HAP-1 (cell line): Measurements from ENCODE around the gene AQP4.

Source experiments
- DNase-seq, 2 experiments: peaks; one replicate each; pipeline ENCODE4 v3.0.0-alpha.2; 2016 to 2020; ENCODE audit warnings: low spot score in 2 of 2
- H3K27me3 ChIP-seq: fragments of 250-450 bp; sonication (Bioruptor Pico); 2 replicates; pipeline ENCODE4 v1.5.1; 2020; ENCODE audit warnings: low read depth, mild to moderate bottlenecking, moderate library complexity
- H3K36me3 ChIP-seq: fragments of 250-450 bp; sonication (Bioruptor Pico); replicated peaks from 2 replicates; pipeline ENCODE4 v1.5.1; 2020; ENCODE audit warnings: mild to moderate bottlenecking
- H3K4me1 ChIP-seq: fragments of 250-450 bp; sonication (Bioruptor Pico); 2 replicates; pipeline ENCODE4 v1.5.1; 2020; ENCODE audit warnings: mild to moderate bottlenecking
- H3K4me3 ChIP-seq: fragments of 250-450 bp; sonication (Bioruptor Pico); 2 replicates; pipeline ENCODE4 v1.5.1; 2020; ENCODE audit warnings: mild to moderate bottlenecking, moderate library complexity
- H3K9me3 ChIP-seq: fragments of 250-450 bp; sonication (Bioruptor Pico); 2 replicates; pipeline ENCODE4 v1.5.1; 2020; ENCODE audit warnings: mild to moderate bottlenecking, moderate library complexity
- in situ Hi-C: fragments of 300-500 bp; cut with MboI; formaldehyde crosslinking; loops from 3 replicates; pipeline ENCODE4 v1.14.3; 2020; ENCODE audit warnings: low sequenced_read_pairs, inconsistent platforms, mixed read lengths

AQP4 gene, protein sequence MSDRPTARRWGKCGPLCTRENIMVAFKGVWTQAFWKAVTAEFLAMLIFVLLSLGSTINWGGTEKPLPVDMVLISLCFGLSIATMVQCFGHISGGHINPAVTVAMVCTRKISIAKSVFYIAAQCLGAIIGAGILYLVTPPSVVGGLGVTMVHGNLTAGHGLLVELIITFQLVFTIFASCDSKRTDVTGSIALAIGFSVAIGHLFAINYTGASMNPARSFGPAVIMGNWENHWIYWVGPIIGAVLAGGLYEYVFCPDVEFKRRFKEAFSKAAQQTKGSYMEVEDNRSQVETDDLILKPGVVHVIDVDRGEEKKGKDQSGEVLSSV

DNA sequence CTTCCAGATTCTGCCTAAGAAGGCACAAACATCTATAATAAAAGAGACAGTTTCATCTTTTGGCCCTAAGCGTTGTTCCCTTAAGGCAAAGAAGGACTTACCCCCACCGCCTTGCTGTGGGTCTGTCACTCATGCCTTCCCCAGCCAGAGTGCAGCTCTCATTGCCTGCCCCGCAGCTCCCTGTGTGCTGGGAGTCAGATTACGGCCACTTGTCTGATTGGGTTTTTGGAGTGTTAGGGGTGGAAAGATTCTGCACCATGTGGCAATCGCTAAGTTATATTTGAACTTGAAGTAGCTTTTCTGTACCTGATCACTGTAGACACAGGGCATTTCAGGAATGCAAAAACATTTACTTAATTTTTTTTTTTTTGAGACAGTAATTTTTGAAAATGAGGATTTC is at the start of gene AQP4:
AQP4 (minus strand) TSS at position 151 of the 400 bp plus-strand sequence; CDS start at position 133, 18 bp downstream.
- DNase-seq: peak in 1 of 2 experiments; percentile 18
- in situ Hi-C loops: no loop called here
- Histone ChIP-seq H3K4me3 (no peak within 1 kb of the TSS), H3K9me3 (no peaks in the 10 kb centered on the region), H3K27me3 (no peaks in the 10 kb centered on the region), H3K4me1 (peaks cover 7% of the 10 kb centered on the region; the same call in 1 of the 2 replicates), H3K36me3 (no peaks in the 10 kb centered on the region)

DNA sequence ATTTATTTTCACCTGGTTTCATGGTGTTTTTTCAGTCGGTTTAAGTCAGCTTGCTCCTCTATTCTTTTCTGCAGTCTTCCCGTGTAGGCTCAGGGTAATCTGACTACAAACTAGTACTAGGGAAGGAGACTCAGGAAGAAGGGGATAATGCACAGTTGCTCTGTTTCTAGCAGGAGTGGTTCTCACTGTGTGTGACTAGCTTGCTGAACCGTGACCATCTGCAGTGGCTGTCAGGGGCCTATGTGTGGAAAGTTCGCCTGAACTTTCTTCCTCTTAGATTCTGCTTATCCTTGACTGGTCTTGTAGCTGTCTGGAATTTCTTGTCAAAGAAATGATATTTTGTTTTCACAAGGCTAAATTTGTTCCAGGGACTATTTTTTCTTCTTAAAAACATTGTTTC is 46.3 kb upstream of the AQP4 start:
- Histone ChIP-seq H3K36me3 (no peaks in the 10 kb centered on the region), H3K4me1 (no peaks in the 10 kb centered on the region), H3K9me3 (no peaks in the 10 kb centered on the region), H3K4me3 (no peak overlapping the region), H3K27me3 (peaks cover 2% of the 10 kb centered on the region; the same call in 1 of the 2 replicates)
- in situ Hi-C loops: no loop called here
- no peak for DNase-seq

DNA sequence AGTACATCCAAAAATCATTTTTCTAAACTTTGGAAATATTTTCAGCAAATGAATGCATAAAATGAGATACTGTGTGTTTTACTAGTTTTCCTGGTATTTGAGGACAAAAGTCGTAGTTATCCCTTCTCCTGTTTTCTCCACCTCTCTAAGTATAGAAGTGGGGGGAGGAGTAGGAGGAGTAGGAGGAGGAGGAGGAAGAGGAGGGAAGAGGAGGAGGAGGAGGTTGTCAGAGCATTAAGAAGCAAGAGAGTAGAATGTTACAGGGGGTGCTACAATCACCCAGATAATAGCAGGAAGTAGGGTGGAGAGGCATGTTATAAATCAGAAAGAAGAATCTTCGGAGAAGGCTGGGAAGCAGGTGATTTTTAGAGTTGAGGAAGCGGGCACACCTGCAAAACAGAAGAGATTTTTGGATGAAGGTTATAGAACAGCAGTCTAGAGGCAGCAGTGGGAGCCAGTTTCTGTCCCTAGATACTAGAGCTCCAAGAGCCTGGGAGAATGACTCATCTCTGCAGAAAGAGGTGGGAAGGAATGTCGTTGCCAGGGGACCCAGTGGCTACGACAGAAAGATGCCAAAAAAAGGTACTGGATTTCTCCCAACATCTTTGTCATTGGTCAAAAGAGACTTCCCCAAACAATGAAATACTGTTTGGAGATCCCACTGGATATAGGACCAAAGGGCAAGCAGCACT is 44.2 kb upstream of the AQP4 start:
- in situ Hi-C loops: no loop called here
- Histone ChIP-seq H3K9me3 (no peaks in the 10 kb centered on the region), H3K4me1 (no peaks in the 10 kb centered on the region), H3K36me3 (no peaks in the 10 kb centered on the region), H3K4me3 (no peak overlapping the region), H3K27me3 (no peaks in the 10 kb centered on the region)
- no peak for DNase-seq

DNA sequence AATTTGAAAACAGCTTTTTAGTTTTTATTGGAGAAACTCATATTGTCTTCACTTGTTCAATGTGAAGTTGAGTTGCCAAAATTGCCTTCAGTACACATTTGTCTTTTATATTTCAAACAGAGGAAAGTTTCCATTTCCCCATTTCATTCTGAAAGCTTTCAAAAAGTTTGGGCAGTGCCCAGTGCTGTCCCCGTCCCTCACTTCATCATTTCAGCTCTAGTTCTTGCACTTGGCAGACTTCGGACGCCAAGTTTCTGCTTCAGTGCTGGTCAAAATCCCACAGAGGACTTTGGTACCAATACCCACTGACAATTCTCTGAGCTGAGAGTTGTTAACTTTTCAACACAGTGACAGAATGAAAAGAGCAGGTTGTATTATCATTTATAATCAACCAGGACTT is 43.4 kb upstream of the AQP4 start:
- H3K4me1 ChIP-seq: no peaks in the 10 kb centered on the region
- no peak overlapping the region for H3K4me3 ChIP-seq
- H3K36me3 ChIP-seq: no peaks in the 10 kb centered on the region
- H3K27me3 ChIP-seq: no peaks in the 10 kb centered on the region
- DNase-seq: no peak
- peaks cover 2% of the 10 kb centered on the region; the same call in 1 of the 2 replicates for H3K9me3 ChIP-seq
- in situ Hi-C loops: no loop called here

DNA sequence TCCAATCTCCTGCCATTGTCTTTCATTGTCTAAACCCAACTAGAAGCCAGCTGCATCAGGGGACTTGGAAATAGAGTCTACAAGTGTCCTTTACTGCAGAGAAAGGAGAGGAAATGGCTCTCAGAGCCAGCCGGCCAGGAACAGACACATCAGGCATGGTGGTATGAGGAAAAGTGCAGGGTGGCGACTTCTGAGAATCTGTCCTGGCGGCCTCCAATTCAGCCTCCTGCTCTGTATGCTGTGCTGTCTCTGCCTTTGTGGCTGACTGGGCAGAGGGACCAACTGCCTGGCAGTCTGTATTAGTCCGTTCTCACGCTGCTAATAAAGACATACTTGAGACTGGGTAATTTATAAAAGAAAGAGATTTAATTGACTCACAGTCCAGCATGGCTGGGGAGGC is 36.8 kb upstream of the AQP4 start:
- no peak for DNase-seq
- Histone ChIP-seq H3K4me3 (no peak overlapping the region), H3K27me3 (no peaks in the 10 kb centered on the region), H3K36me3 (no peaks in the 10 kb centered on the region), H3K4me1 (no peaks in the 10 kb centered on the region), H3K9me3 (peaks cover 2% of the 10 kb centered on the region; the same call in 1 of the 2 replicates)
- in situ Hi-C loops: no loop called here

DNA sequence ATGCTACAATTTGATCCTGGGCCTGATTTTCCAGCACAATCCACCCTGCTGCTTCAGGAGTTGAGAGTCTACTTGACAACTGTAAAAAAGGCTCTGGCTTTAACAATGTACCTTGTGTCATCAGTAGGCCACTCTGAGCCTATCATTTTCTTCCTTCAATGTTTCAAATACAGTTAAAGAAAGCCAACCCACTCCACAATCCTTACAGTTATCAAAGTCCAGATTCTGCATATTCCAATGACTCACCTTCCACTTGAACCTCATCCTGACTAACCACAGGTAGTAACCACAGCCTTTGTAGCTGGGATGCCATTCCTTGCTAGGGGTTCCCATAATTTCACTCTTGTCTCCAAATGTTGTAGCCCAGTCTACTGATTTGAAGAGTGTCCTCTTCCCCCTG is 35.5 kb upstream of the AQP4 start:
- Histone ChIP-seq H3K4me3 (no peak overlapping the region), H3K27me3 (no peaks in the 10 kb centered on the region), H3K9me3 (peaks cover 2% of the 10 kb centered on the region; the same call in 1 of the 2 replicates), H3K36me3 (no peaks in the 10 kb centered on the region), H3K4me1 (no peaks in the 10 kb centered on the region)
- in situ Hi-C loops: no loop called here
- DNase-seq: no peak

DNA sequence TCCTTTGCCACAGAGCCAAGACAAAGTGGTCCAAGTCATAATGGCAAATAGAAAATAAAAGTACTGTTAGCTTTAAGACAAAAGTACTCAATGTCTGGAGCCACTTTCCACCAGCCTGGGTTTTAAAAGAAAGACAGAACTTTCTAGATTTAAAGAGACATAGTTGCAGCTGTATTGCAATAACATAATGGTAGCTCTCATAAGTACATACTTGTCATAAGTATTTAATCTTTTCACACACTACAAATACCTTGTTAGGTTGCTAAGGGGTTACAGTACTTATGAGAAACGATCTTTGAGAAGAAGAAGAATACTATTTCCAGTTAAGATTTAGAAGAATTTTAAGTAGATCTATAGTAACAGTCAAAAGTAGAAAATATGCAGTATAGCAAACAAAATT is 28.9 kb upstream of the AQP4 start:
- Histone ChIP-seq H3K4me1 (peaks cover 10% of the 10 kb centered on the region), H3K36me3 (no peaks in the 10 kb centered on the region), H3K4me3 (no peak overlapping the region), H3K27me3 (no peaks in the 10 kb centered on the region), H3K9me3 (no peaks in the 10 kb centered on the region)
- in situ Hi-C loops: no loop called here
- DNase-seq: peak in 1 of 2 experiments; percentile 49

DNA sequence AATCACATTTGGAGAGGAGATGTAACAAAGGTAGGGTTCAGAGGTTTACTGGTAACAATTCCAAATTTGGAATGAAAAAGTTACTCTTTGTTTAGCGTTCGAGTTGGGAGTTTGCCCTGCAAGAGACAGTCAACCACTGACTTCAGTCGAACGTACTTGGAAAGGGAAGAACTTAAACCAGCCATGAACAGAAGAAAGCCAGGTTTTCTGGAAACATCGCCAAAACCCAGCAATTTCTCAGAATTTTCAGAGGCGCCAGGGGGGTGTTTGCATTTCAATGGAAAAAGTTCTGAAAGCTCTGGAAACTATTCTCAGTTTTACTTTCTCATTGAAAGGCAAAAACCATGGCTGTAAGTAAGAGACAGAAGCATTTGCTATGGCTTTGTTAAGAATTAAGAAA is 28.5 kb upstream of the AQP4 start:
- no peaks in the 10 kb centered on the region for H3K36me3 ChIP-seq
- in situ Hi-C loops: no loop called here
- no peak overlapping the region for H3K4me3 ChIP-seq
- H3K27me3 ChIP-seq: no peaks in the 10 kb centered on the region
- peaks cover 10% of the 10 kb centered on the region for H3K4me1 ChIP-seq
- DNase-seq: peak; percentile 20 to 40
- H3K9me3 ChIP-seq: no peaks in the 10 kb centered on the region

DNA sequence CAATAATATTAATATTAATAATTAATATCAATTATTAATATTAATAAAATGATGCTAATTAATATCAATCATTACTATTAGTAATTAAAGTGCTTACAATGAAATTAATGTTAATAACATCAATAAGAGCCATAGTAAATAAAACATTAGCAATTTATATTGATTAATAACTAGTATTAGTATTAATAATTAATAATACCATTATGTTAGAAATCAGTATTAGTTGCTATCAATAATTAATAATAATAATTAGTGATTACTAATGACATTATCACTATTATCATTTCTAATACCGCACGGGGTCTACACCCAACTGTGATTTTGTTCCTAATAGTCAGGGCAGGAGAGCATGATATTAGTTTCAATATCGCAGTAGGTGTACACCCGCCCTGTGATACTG is 22.8 kb upstream of the AQP4 start:
- Histone ChIP-seq H3K9me3 (no peaks in the 10 kb centered on the region), H3K27me3 (no peaks in the 10 kb centered on the region), H3K4me1 (no peaks in the 10 kb centered on the region), H3K4me3 (no peak overlapping the region), H3K36me3 (no peaks in the 10 kb centered on the region)
- in situ Hi-C loops: no loop called here
- no peak for DNase-seq

DNA sequence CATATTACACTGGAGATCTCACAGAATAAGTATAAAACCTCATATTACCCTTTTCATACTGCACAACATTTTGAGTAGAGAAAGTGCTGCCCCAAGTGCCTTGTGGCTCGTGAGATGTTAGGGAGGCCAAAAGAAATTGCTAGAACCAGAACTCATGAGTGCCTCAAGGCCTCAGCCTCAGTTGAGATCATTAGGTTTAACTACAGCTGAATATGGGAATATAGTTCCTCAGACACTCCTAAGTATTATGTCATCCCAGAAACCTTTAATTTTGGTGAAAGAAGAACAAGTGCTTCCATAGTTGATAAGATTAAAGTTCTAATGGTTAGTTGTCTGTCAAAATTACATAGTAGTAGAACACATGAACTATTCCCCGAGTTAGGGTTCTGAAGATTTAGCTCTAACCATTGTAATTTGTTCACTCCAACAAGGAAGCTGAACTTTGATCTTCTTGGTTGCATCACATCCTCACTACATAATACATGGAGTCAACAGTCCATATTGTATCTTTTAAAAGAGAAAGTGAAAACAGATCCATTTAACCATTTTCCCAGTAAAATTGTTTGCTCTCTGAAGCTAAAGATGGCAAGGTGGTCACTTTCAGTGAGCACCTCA is 9.6 kb upstream of the AQP4 start:
- in situ Hi-C loops: no loop called here
- no peaks in the 10 kb centered on the region for H3K9me3 ChIP-seq
- H3K4me3 ChIP-seq: no peak overlapping the region
- no peak for DNase-seq
- H3K4me1 ChIP-seq: no peaks in the 10 kb centered on the region
- H3K36me3 ChIP-seq: no peaks in the 10 kb centered on the region
- H3K27me3 ChIP-seq: no peaks in the 10 kb centered on the region

DNA sequence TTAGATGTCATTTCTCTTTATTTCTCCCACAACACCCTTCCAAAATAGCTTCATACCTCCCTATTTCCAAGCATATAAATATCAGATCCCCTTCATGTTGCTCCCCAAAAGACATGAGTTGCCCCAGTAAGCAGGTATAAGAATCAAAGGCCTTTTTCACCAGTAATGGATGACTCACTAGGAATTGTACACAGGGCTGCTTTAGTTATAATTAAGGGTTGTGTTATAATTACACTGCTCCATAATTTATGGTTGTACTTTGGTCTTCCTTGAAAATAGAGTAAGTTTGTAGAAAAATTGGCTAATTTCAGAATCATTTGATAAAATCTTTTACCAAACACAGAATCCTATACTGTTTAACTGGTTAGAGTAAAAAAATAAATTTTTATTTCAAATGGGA is 8.8 kb upstream of the AQP4 start:
- Histone ChIP-seq H3K4me3 (no peak overlapping the region), H3K27me3 (no peaks in the 10 kb centered on the region), H3K9me3 (no peaks in the 10 kb centered on the region), H3K4me1 (no peaks in the 10 kb centered on the region), H3K36me3 (no peaks in the 10 kb centered on the region)
- in situ Hi-C loops: no loop called here
- no peak for DNase-seq

DNA sequence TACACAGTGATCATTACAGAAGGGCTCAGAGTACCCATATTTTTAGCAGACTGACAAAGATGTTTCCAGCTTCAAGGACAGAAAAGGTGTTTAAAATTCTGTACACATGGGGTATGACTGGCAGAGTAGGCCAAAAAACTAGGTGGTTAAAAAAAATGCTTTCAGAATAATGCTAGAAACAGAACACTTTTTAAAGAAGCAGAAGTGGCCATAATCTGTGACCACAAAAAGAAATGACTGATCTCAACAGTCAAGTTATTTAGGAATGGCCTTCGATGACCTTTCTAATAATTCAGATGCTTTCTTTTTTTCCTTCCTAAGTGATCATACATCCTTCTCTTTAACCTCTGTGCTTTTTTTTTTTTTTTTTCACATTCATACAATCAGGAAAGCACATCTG is 4.1 kb upstream of the AQP4 start:
- no peaks in the 10 kb centered on the region for H3K9me3 ChIP-seq
- H3K4me1 ChIP-seq: no peaks in the 10 kb centered on the region
- no peaks in the 10 kb centered on the region for H3K36me3 ChIP-seq
- no peak for DNase-seq
- no peaks in the 10 kb centered on the region for H3K27me3 ChIP-seq
- in situ Hi-C loops: no loop called here
- H3K4me3 ChIP-seq: no peak overlapping the region

DNA sequence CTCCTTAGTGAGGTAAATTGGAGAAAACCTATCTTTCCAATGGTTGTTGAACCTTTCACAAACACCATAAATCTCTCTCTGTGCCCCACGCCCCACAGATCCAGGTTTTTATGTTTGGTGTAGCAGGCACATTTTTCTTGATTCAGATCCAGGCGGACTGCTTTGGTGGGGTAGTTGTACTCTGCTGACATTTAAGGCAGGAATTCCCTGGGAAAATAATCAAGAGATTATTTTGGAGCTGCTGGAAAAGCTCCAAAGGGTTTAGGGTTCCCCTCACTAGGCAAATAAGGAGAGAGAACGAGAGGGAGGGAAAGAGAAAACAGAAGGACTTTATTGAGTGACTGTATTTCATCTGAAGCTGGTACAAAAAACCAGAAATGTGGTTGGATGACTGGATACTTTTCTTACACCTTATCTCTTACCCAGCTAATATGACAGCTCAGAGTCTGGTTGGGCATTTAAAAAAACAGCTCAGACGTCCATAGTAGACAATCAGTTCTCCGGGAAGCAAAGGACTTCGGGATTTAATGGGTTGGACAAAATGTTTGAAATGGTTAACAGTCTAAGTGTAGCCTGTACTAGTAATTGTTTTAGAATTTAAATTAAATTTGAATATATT is 3.6 kb upstream of the AQP4 start:
- no peaks in the 10 kb centered on the region for H3K4me1 ChIP-seq
- H3K36me3 ChIP-seq: no peaks in the 10 kb centered on the region
- H3K27me3 ChIP-seq: no peaks in the 10 kb centered on the region
- no peak for DNase-seq
- no peaks in the 10 kb centered on the region for H3K9me3 ChIP-seq
- in situ Hi-C loops: no loop called here
- no peak overlapping the region for H3K4me3 ChIP-seq

DNA sequence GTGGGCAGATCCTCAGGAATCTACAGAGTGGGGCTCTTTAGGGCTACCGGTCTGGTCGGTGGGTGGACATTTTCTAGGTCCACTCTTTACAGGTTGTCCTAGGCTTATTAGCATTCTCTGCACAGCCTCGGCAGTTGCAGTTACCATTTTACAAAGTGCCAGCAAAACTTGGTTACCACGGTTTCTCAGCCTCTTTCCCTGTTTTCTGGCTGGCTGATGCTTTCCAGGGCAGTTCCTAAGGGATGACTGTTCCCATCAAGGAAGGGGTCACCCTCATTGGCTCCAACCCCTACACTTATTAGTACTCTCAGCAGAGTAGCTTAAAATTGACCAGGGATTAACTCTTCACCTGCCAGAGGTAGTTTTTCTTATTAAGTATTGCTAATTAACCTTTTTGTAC is 2.0 kb upstream of the AQP4 start:
- H3K4me1 ChIP-seq: peaks cover 7% of the 10 kb centered on the region; the same call in 1 of the 2 replicates
- no peak for DNase-seq
- H3K4me3 ChIP-seq: no peak overlapping the region
- no peaks in the 10 kb centered on the region for H3K9me3 ChIP-seq
- in situ Hi-C loops: no loop called here
- no peaks in the 10 kb centered on the region for H3K27me3 ChIP-seq
- no peaks in the 10 kb centered on the region for H3K36me3 ChIP-seq
